ENCODE measurements around the gene HNRNPH3.
"Not testable (repeated sequence)": the region's sequence is repeated elsewhere in the genome, so short reads cannot be mapped to it uniquely, and the experiment has no call there.

The HNRNPH3 gene, protein sequence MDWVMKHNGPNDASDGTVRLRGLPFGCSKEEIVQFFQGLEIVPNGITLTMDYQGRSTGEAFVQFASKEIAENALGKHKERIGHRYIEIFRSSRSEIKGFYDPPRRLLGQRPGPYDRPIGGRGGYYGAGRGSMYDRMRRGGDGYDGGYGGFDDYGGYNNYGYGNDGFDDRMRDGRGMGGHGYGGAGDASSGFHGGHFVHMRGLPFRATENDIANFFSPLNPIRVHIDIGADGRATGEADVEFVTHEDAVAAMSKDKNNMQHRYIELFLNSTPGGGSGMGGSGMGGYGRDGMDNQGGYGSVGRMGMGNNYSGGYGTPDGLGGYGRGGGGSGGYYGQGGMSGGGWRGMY

DNA sequence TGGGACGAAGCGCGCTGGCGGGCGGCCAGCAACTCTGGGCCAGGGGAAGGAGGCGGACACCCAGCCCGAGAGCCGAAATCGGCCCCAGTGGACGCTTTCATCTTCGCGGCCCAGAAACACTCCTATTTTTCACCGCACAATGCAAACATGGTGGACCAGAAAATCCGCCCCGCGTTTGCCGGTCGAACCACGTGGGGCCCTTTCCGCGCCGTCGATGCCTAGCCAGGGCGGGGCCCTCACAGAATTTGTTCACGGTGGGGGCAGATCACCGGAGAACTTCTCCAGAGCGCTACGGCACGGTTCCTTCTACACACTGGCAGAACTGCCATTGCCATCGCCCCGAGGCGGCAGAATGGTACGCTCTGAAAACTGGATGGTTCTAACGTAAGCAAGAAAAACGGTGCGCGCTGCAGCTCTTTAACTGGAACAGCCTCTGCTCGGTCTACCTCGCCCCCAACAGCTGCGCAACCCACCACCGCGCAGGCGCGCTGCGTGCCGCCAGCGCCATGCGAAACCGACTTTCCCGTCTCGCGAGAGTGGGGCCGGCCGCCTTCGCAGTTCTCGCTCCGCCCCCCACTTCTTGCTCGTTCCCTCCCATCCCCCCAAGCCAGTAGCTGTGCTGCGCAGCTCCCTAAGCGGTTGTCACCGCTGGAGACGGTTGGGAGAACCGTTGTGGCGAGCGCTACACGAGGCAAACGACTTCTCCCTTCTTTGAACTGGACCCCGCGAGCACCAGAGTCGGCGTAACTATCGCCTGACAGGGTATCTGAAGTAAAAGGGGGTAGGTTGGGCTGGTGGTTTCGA is at the start of gene HNRNPH3:
Gene HNRNPH3 (plus strand): TSS at position 610 of the 804 bp plus-strand sequence. CDS start 5,158 bp downstream, outside the sequence.
- DNase-seq (ENCODE audit: low spot score): peak; percentile 88

DNA sequence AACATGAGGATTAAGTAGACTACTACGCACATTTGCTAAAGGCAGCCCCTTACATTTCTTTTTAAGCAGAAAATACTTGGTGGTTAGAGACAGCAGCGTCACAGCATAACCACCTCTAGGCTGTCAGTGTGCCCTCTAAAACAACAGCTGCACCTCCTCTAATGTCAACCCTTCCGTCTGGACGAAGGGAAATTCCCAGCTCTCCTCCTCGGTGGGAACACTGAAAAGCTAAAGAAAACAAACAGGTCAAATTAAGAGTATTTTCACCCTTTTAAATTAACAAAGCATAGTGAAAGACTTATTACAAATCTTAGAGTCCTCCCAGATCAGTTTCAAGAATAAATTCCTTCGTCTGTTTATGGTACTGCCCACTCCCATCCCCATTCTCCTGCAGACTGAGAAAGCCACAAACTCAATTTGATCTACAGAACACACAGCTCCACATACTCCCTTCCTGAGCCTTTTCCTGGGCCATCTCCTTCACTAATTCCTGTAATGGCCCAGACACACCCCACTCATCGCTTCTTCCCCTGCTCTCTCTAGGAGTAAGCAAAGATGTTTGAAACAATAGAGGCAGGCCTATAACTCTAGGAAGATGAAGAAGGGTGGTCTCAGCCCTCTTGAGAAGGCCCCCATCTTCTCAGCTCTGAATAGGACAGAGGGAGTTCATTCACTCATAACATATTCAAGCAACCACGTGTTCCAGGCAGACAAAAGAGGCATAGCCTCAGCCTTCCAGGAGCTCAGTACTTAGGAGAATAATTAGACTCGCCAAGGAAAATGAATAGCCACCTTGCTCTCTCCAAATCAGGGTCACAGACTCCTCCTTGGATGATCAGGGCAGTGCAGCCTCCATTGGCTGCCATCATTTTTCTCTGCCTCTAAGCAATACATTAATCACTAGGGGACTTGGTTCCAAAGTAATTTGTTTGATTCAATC is 47.5 kb upstream of the HNRNPH3 start:
- DNase-seq (ENCODE audit: low spot score): no peak

DNA sequence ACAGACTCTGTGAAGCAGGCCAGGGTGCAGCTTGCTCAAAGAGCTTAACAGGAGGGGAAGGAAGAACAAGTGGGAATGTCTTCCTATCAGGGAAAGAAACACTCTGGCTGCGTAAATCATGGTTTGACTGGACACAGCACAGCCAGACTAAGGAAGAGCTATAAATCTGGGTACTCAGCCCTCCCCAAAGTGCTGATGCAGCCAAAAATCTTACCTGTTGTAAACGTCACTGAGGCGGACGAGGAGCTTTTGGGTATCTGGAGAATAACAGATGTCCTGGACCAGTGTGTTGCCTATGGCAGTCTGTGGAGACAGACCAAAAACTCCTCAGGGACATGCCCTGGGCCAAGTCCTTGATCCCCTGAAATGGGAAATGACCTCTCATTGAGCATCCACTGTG is 43.1 kb upstream of the HNRNPH3 start:
- no peak for DNase-seq (ENCODE audit: low spot score)

DNA sequence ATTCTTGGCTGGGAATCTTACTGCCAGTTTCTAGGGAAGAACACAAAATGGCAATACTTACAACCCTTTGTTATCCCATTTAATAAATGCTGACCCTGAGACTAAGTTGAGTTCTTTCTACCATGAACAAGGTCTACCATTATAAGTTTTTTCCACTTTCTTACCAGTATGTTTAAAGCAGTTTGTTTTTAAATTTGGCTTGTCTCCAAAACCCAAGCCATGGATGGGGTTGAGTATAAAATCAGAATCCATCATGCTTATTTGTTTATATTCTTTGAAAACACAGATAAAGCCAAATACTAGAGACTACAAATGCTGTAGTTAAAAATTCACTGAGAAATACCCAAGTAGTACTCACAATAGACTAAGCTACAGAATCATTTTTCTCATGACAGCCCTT is 41.1 kb upstream of the HNRNPH3 start:
- no peak for DNase-seq (ENCODE audit: low spot score)

DNA sequence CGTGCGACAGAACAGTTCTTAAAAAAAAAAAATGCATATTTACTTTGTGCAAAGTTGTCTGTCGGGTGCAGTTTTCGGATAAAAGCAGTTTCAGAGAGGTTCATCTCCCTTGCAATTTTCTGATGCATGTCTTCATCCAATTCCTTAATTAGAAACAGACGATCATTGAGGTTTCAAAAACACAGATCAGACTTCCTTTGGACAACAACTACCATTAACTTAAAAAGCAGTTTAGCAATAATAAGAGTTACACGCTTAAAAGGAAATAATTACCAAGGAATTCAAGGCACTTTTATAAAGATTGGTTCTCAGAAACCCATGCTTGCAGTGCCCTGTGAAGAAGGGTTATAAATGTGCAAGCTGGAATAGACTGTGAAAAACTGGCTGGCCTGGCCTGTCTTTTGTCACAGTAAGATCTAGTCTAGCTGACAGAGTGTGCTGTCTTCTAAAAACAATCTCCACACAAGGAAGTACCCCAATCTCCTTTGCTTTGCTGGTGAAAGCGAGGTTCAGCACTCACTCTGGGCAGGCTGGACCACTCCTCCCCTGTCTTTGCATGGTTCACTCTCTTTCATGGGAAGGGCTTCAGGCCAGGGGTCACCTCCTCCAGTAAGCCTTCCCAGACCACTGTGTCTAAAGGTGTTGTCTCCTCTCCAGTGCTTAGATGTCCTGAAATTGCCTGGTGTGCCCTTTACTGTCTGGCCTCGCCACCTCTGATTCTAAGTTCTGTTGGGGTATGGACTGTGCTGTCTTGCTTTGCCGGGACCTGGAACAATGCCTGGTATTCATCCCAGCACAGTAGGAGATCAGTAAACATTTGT is 34.8 kb upstream of the HNRNPH3 start:
- DNase-seq (ENCODE audit: low spot score): no peak

DNA sequence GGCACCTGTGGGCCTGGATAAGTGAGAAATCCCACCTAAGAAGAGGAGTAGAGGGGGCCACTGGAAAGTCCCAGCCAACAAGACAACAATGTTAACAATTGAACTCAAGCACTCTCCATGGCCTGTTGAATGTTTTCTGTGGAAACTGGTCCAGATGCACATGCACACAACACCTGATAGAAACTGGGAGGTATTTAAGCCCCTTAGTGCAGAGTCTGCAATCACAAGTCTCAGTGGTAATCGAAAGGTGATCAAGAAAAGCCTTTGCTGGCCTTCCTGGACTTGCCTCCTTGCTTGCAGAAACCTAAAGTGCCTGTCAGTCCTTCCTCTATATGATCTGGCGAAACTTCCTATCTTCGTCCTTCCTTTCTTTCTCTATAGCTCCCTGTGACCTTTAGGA is 30.6 kb upstream of the HNRNPH3 start:
- no peak for DNase-seq (ENCODE audit: low spot score)

DNA sequence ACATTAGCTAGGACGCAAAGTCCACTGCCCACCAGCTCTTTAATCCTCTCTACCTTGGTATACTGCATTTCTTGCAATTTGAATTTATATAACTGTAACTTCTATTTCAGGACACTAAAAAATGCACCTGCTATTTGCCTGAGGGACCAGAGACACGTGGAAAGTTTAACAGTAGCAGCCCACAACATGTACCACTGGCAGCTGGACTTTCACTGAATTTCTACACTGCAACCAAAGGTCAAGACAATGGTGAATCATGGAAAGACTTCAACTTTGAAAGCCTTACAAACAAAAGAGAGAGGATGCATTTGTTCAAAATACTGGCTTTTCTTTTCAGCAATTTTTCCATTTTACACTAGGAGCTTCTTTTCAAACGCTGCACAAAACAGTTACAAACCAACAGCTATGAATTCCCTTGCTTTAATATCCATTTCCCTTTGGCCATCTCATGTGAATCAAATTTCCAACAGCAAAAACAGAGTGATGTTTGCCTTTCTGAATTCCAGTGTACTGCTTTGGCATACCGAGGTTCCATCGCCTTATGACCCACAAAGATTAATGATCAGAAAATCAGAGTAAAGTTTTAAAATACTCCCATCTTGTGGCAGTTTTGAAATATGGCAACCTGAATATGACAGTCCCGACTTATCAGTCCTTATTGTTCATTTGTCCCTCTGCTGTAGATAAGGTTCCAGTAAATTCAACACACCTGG is 29.9 kb upstream of the HNRNPH3 start:
- DNase-seq (ENCODE audit: low spot score): peak; percentile 15

DNA sequence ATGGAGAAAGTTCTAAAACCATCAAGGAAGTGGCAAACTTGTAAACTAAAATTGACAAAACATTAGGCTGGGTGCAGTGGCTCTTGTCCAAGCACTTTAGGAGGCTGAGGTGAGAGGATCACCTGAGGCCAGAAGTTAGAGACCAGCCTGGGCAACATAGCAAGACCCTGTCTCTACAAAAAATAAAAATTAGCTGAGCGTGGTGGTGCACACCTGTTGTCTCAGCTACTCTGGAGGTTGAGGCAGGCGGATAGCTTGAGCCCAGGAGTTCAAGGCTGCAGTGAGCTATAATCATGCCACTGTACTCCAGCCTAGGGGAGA is 29.4 kb upstream of the HNRNPH3 start:
- no peak for DNase-seq (ENCODE audit: low spot score)

DNA sequence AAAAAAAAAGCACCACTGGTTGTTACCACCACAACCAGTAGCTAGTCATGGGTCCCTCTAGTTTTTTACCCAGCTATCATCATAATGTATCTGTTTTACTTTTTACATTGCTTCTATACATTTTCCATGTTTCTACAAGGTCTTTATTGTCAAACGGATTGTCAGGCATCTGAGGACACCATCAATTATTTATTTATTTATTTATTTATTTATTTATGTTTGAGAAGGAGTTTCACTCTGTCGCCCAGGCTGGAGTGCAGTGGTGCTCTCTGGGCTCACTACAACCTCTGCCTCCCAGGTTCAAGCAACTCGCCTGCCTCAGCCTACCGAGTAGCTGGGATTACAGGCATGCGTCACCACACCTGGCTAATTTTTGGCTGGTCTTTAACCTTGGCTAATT is 29.0 kb upstream of the HNRNPH3 start:
- no peak for DNase-seq (ENCODE audit: low spot score)

DNA sequence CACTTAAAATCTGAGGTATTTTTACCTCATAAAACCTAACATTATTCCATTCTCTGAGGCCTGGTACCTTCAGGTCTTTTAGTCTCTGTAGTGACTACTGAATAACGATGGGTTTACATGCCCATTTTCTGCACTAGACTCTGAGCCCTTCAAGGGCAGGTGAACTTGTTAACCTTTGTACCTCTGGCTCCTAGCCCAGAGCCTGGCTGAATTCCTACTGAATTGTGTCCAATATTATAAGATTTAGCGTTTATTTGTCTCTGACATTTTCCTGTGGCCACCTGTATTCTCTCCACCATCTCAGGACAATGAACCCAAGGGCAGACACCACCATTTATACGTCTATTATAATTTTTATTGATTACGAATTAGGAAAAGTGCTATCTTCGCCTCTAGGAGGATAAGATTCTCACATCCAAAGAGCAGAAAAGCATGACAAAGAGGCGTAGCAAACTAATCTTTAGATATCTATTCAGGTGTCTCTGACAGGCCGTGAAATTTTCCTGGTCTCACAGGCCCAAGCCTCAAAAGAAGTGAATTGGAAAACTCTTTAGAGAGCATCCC is 27.9 kb upstream of the HNRNPH3 start:
- no peak for DNase-seq (ENCODE audit: low spot score)

DNA sequence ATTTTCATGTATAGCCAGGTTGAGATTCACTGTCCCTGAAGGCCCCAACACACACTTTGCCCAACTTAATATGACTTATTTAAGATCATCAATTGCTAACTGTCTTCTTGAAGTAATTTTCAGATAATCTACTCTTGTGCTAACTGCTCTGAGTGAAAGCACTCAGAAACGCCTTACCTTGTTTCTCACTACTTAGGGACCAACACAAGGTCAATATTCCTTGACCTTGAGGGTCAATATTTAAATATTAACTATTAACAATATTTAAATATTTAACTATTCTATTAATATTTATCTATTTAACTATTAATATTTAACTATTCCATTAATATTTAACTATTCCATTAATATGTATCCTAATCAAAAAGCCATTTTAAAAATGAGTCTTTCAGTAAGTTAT is 26.0 kb upstream of the HNRNPH3 start:
- no peak for DNase-seq (ENCODE audit: low spot score)

DNA sequence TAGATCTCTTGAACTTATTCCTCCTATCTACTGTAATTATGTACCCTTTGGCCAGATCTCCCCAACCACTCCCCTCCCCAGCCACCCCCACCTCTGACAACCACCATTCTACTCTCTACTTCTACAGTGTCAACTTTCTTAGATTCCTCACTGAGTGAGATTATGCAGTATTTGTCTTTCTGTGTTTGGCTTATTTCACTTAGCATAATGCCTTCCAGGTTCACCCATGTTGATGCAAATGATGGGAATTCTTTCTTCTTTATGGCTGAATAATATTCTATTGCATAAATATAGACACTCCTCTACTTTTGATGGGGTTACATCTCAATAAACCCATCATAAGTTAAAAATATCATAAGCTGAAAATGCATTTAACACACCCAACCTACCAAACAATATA is 21.3 kb upstream of the HNRNPH3 start:
- no peak for DNase-seq (ENCODE audit: low spot score)

DNA sequence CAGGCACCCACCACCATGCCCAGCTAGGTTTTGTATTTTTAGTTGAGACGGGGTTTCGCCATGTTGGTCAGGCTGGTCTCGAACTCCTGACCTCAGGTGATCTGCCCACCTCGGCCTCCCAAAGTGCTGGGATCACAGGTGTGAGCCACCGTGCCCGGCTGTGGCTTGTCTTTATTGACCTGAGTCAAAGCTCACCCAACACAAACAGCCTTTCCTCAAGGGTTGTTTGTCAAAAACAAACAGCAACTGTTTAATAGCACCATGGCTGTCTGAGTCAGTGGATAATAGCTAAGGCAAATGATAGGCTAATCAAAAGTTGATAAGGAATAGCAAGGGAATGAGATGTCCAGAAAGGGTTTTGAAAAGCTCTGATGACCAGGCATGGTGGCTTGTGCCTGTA is 16.9 kb upstream of the HNRNPH3 start:
- not testable (repeated sequence) for DNase-seq (ENCODE audit: low spot score)

DNA sequence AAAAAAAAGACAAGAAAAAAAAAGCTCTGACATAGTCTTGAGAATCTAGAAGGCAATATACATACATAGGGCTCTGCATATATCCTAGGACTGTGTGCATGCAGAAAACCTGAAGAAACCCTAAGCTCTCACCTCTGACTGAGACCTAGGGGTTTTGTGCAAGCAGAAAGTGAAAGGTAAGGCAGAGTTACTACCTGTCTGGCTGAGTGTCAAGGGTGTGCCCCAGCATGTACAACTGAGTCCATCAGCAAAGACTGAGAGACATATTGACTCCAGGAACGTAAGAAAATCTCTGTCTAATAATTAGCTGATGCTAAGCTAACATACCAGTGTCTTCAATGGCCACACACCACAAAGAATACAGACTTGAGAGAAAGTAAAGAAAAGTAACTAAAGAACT is 16.3 kb upstream of the HNRNPH3 start:
- DNase-seq (ENCODE audit: low spot score): no peak

DNA sequence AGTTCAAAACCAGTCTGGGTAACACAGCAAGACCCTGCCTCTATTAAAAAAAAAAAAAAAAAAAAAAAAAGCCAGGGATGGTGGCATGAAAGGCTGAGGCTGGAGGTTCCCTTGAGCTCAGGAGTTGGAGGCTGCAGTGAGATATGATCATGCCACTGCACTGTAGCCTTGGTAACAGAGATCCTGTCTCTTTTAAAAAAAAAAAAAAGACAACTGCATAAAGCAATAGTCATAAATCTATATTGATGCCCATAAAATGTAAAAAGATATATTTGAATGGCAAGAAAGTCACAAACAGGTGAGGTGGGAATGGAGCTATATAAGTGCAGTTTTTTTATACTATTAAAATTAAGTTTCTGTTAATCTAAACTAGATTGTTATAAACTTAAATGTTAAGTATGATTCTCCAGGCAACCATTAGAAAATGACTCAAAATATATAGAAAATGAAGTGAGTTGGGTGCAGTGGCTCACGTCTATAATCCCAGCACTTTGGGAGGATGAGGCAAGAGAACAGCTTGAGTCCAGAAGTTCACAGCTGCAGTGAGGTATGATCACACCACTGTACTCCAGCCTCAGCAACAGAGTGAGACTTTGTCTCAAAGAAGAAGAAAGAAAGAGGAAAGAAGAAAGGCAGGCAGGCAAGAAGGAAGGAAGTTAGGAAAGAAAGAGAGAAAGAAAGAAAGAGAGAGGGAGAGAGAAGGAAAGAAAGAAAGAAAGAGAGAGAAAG is 13.4 kb upstream of the HNRNPH3 start:
- DNase-seq (ENCODE audit: low spot score): no peak

DNA sequence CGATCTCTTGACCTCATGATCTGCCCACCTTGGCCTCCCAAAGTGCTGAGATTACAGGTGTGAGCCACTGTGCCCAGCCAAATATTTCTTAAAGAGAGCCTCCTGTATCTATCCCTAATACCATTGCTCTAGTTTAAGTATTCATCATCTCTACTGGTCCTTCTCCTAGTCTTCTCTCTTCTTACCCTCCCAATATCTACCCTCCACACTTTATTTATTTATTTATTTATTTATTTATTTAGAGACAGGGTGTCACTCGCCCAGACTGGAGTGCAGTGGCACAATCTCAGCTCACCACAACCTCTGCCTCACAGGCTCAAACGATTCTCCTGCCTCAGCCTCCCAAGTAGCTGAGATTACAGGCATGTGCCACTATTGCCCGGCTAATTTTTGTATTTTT is 7.5 kb upstream of the HNRNPH3 start:
- DNase-seq (ENCODE audit: low spot score): not testable (repeated sequence)

DNA sequence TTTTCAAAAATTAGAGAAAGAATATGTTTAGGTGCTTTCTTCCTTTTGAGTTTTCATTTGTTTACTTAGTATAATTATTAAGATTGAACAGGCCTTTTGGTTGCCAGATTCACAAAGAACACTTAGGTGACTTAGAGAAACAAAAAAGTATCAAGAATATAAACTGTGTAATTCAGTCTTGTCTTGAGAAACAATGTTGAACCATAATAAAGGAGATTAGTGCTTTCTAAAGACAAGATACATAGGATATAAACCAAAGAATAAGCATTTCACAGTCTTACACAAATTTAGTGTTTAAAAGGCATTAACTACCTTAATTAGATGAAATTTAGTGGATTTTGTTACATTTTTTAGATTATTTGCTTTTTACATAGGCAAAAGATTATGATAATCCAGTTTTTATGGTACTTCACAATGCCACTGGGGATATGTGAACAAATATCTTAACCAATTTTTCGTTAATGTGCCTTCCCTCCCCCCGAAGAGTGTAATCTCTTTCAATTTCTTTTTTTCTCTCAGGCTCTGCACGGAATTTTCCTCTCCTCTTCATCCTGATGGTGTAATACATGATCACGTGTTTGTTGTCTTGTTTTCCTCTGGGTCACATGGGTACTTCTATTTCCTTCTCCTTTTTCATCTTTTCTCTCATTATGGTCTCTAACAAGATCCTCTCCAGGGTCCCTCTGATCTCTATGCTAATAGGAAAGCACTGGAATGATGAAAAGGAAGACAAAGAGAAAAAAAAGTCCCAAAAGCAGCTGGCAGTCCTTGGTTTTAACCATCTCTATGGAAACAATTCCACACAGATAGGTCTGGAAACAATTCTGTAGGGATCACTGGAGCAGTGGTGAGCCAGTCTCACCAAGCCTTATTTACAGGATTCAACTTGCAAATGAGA is 3.7 kb upstream of the HNRNPH3 start:
- DNase-seq (ENCODE audit: low spot score): peak; percentile 30

DNA sequence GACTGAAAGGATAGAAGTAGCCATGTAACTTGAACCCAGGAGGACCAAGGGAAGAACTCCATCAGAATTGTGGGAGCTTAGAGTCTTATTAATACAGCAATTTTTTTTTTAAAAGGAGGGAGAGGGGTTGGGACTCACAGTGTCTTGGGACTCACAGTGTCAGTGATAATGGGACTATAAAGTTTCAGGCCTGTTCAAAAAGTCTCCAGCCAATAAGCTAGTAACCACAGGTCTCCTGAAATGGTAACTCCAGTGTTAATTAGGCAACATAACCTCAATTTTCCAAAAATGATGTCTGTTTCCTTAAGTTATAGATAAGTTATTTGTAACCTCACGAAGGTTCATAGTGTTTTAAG is 2.4 kb upstream of the HNRNPH3 start:
- DNase-seq (ENCODE audit: low spot score): no peak

DNA sequence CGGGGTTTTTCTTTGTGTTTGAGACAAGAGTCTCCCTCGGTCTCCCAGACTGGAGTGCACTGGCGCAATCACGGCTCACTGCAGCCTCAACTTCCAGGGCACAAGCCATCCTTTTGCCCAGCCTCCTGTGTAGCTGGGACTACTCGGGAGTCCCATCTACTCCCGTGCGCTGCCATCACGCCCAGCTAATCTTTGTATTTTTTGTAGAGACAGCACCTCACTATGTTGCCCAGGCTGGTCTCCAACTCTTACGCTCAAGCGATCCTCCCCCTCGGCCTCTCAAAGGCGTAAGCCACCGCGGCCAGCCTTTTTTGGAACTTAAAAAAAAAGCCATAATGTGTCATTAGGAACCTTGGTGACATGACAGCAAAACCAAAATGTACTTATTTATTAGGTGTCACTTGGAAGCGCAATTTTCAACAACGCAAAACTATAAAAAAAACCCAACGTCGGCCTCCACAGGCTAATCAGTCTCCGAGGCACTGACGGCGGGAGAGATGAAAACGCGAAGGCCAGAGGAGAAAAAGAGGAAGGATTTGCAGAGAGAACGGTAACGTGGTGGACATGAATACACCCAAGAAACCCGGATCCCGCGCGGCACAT is 911 bp upstream of the HNRNPH3 start:
- no peak for DNase-seq (ENCODE audit: low spot score)

Measured in COLO829 (cell line).